H9 (cell line): ENCODE measurements around the gene TAGLN3. TPM values are rescaled to one million over a fixed set of nuclear protein-coding genes. Genes with fewer than 3 reads are reported as not detected.

Experiments used
- DNase-seq: peaks from one replicate; pipeline ENCODE4 v3.0.0-alpha.2; 2017
- H2AFZ ChIP-seq: one replicate; pipeline ENCODE4 v1.6.1; 2013; ENCODE audit warnings: mild to moderate bottlenecking, low read length, control low read depth, moderate library complexity
- H2AK5ac ChIP-seq: 2 replicates; pipeline ENCODE4 v1.6.1; 2013; ENCODE audit warnings: low read length, control low read depth, mixed read lengths; ENCODE audit not compliant: insufficient read length
- H2BK120ac ChIP-seq: one replicate; pipeline ENCODE4 v1.6.1; 2013; ENCODE audit warnings: low read depth, mild to moderate bottlenecking, low read length, control low read depth, inconsistent platforms; ENCODE audit not compliant: poor library complexity, severe bottlenecking
- H2BK12ac ChIP-seq: 2 replicates; pipeline ENCODE4 v1.6.1; 2013; ENCODE audit warnings: low read length, control low read depth, mixed read lengths, low read depth; ENCODE audit not compliant: insufficient read length
- H2BK15ac ChIP-seq: 2 replicates; pipeline ENCODE4 v1.6.1; 2013; ENCODE audit warnings: low read depth, low read length, control low read depth
- H2BK20ac ChIP-seq: one replicate; pipeline ENCODE4 v1.6.1; 2013; ENCODE audit warnings: low read depth, mild to moderate bottlenecking, low read length, control low read depth, inconsistent platforms; ENCODE audit not compliant: poor library complexity, severe bottlenecking
- H2BK5ac ChIP-seq: 2 replicates; pipeline ENCODE4 v1.6.1; 2013; ENCODE audit warnings: low read length, control low read depth, mixed read lengths; ENCODE audit not compliant: insufficient read length
- H3K14ac ChIP-seq: 2 replicates; pipeline ENCODE4 v1.6.1; 2013; ENCODE audit warnings: low read length, control low read depth; ENCODE audit not compliant: insufficient read depth
- H3K18ac ChIP-seq: 2 replicates; pipeline ENCODE4 v1.6.1; 2013; ENCODE audit warnings: low read depth, mild to moderate bottlenecking, mixed read lengths, low read length, control low read depth; ENCODE audit not compliant: insufficient read length
- H3K23ac ChIP-seq: 2 replicates; pipeline ENCODE4 v1.6.1; 2013; ENCODE audit warnings: low read length, control low read depth, mixed read lengths, low read depth; ENCODE audit not compliant: insufficient read length
- H3K23me2 ChIP-seq: 2 replicates; pipeline ENCODE4 v1.6.1; 2013; ENCODE audit warnings: low read depth, mild to moderate bottlenecking, mixed read lengths, low read length, control low read depth; ENCODE audit not compliant: insufficient read length, poor library complexity, severe bottlenecking
- H3K27ac ChIP-seq: 2 replicates; pipeline ENCODE4 v1.5.1; 2013; ENCODE audit warnings: low read length, control low read depth, mixed read lengths, low read depth; ENCODE audit not compliant: insufficient read length
- H3K27me3 ChIP-seq: 2 replicates; pipeline ENCODE4 v1.6.1; 2013; ENCODE audit warnings: low read length, control low read depth, inconsistent platforms; ENCODE audit not compliant: insufficient read depth
- H3K4ac ChIP-seq: 2 replicates; pipeline ENCODE4 v1.6.1; 2013; ENCODE audit warnings: low read depth, mild to moderate bottlenecking, control low read depth, inconsistent platforms, low read length, moderate library complexity
- H3K4me1 ChIP-seq: 2 replicates; pipeline ENCODE4 v1.6.1; 2013; ENCODE audit warnings: low read length, control low read depth, inconsistent platforms; ENCODE audit not compliant: insufficient read depth
- H3K4me2 ChIP-seq: 2 replicates; pipeline ENCODE4 v1.6.1; 2013; ENCODE audit warnings: low read length, control low read depth, mixed read lengths; ENCODE audit not compliant: insufficient read length, insufficient read depth
- H3K56ac ChIP-seq: 2 replicates; pipeline ENCODE4 v1.6.1; 2013; ENCODE audit warnings: low read depth, mild to moderate bottlenecking, mixed read lengths, low read length, control low read depth; ENCODE audit not compliant: insufficient read length
- H3K79me1 ChIP-seq: 2 replicates; pipeline ENCODE4 v1.6.1; 2013; ENCODE audit warnings: low read depth, mild to moderate bottlenecking, moderate library complexity, low read length, control low read depth, inconsistent platforms; ENCODE audit not compliant: insufficient read depth, poor library complexity, severe bottlenecking
- H3K79me2 ChIP-seq: 2 replicates; pipeline ENCODE4 v1.6.1; 2013; ENCODE audit warnings: low read length, control low read depth, inconsistent platforms; ENCODE audit not compliant: insufficient read depth
- H3K9ac ChIP-seq: 2 replicates; pipeline ENCODE4 v1.6.1; 2013; ENCODE audit warnings: low read length, control low read depth, mixed read lengths; ENCODE audit not compliant: insufficient read length; ENCODE audit errors: extremely low read depth
- H3K9me3 ChIP-seq: one replicate; pipeline ENCODE4 v1.6.1; 2013; ENCODE audit warnings: low read depth, low read length, inconsistent platforms; ENCODE audit not compliant: control insufficient read depth
- H3T11ph ChIP-seq: one replicate; pipeline ENCODE4 v1.6.1; 2013; ENCODE audit warnings: mild to moderate bottlenecking, low read length, control low read depth, inconsistent platforms
- H4K20me1 ChIP-seq: one replicate; pipeline ENCODE4 v1.6.1; 2013; ENCODE audit not compliant: control insufficient read depth, insufficient read length, insufficient read depth
- H4K5ac ChIP-seq: 2 replicates; pipeline ENCODE4 v1.6.1; 2013; ENCODE audit warnings: low read depth, mild to moderate bottlenecking, mixed read lengths, low read length, control low read depth; ENCODE audit not compliant: insufficient read length
- H4K8ac ChIP-seq: replicated peaks from 2 replicates; pipeline ENCODE4 v1.6.1; 2013; ENCODE audit warnings: low read length, control low read depth, mixed read lengths, low read depth; ENCODE audit not compliant: insufficient read length
- H4K91ac ChIP-seq: 2 replicates; pipeline ENCODE4 v1.6.1; 2013; ENCODE audit warnings: low read depth, mild to moderate bottlenecking, moderate library complexity, mixed read lengths, low read length, control low read depth; ENCODE audit not compliant: insufficient read length
- H3K27ac Mint-ChIP-seq, 3 experiments: 2 replicates in 2 of 3; 3 replicates in 1 of 3; pipeline ENCODE4 v1.8.0; 2020 to 2021; ENCODE audit warnings: mixed read lengths in 3 of 3, mild to moderate bottlenecking in 1 of 3, moderate library complexity in 1 of 3
- H3K27me3 Mint-ChIP-seq: 2 replicates; pipeline ENCODE4 v1.8.0; 2021; ENCODE audit warnings: low read depth, mild to moderate bottlenecking, moderate library complexity, mixed read lengths
- H3K36me3 Mint-ChIP-seq, 3 experiments: 2 replicates in 2 of 3; 3 replicates in 1 of 3; pipeline ENCODE4 v1.8.0; 2020 to 2021; ENCODE audit warnings: low read depth in 3 of 3, mixed read lengths in 3 of 3; ENCODE audit not compliant: insufficient read depth in 1 of 3
- H3K4me1 Mint-ChIP-seq, 2 experiments: 2 replicates each; pipeline ENCODE4 v1.8.0; 2020; ENCODE audit warnings: mixed read lengths in 2 of 2
- H3K4me3 Mint-ChIP-seq, 2 experiments: 2 replicates in 1 of 2; 3 replicates in 1 of 2; pipeline ENCODE4 v1.8.0; 2020 to 2021; ENCODE audit warnings: mild to moderate bottlenecking in 2 of 2, mixed read lengths in 2 of 2, moderate library complexity in 1 of 2
- H3K9me3 Mint-ChIP-seq, 2 experiments: 2 replicates in 1 of 2; 3 replicates in 1 of 2; pipeline ENCODE4 v1.8.0; 2020; ENCODE audit warnings: mild to moderate bottlenecking in 2 of 2, mixed read lengths in 2 of 2, moderate library complexity in 1 of 2
- CTCF ChIP-seq: fragments of 200-600 bp; sonication (generic); conservative IDR thresholded peaks from 3 replicates; pipeline ENCODE4 v1.8.0; 2021; ENCODE audit warnings: antibody characterized with exemption, mild to moderate bottlenecking
- WGBS: extraction: QIAGEN DNeasy Blood & Tissue Kit; methylation state at CpG from one replicate; pipeline ENCODE4 v1.1.7; 2013; ENCODE audit warnings: missing lambda C conversion rate, low lambda C conversion rate, mixed read lengths; ENCODE audit not compliant: insufficient read length; ENCODE audit errors: extremely low coverage; 5-methylcytosine and 5-hydroxymethylcytosine counted together
- total RNA-seq: library from RNA; stranded (reverse); gene quantifications from 2 replicates; pipeline ENCODE4 v1.2.1, GENCODE V29; 2021

The TAGLN3 gene
- total RNA-seq, 1 experiment from 2014 or later: 6.4 TPM

GRCh38 chr3:111963424-111963823 lies 35.3 kb upstream of the TAGLN3 start:
- H3K27ac ChIP-seq: no peak overlapping the region
- peaks cover 23 to 25% of the 10 kb centered on the region in 2 experiments for H3K4me1 Mint-ChIP-seq
- no peak overlapping the region for H4K91ac ChIP-seq
- H3K27ac Mint-ChIP-seq: no peak overlapping the region
- no peaks in the 10 kb centered on the region for H3K9me3 Mint-ChIP-seq
- H3K23ac ChIP-seq: no peak overlapping the region
- TF ChIP-seq CTCF: no peak
- H2BK120ac ChIP-seq: no peak overlapping the region
- no peak overlapping the region for H2BK15ac ChIP-seq
- no peak overlapping the region for H3K56ac ChIP-seq
- no peak overlapping the region for H3K18ac ChIP-seq
- H2BK5ac ChIP-seq: no peak overlapping the region
- no peak overlapping the region for H3K4ac ChIP-seq
- H3K23me2 ChIP-seq: no peaks in the 10 kb centered on the region
- no peaks in the 10 kb centered on the region for H3K4me1 ChIP-seq
- no peak overlapping the region for H3K4me2 ChIP-seq
- no peak overlapping the region for H4K8ac ChIP-seq
- no peak overlapping the region for H2AFZ ChIP-seq
- H3K9ac ChIP-seq: no peak overlapping the region
- peaks cover 1% of the 10 kb centered on the region; the same call in 1 of the 2 replicates for H3K27me3 ChIP-seq
- H3K79me2 ChIP-seq: no peaks in the 10 kb centered on the region
- no peaks in the 10 kb centered on the region for H3K36me3 Mint-ChIP-seq
- H3K79me1 ChIP-seq: no peaks in the 10 kb centered on the region
- no peak overlapping the region for H4K5ac ChIP-seq
- H2AK5ac ChIP-seq: no peak overlapping the region
- no peak overlapping the region for H3T11ph ChIP-seq
- no peak overlapping the region for H3K14ac ChIP-seq
- no peaks in the 10 kb centered on the region for H4K20me1 ChIP-seq
- H3K9me3 ChIP-seq: no peaks in the 10 kb centered on the region
- H3K27me3 Mint-ChIP-seq: peaks cover 10% of the 10 kb centered on the region
- H3K4me3 Mint-ChIP-seq: no peak overlapping the region
- no peak overlapping the region for H2BK20ac ChIP-seq
- no CpG with 5 or more reads among the region's 1 CpG for WGBS
- H2BK12ac ChIP-seq: no peak overlapping the region
- DNase-seq: no peak
